GM10266 (cell line): ENCODE measurements around the gene TSHZ1.
A peak's percentile ranks its signal among the peaks of the same experiment; 100 is the strongest.

Source experiments
- DNase-seq: peaks from one replicate; pipeline ENCODE4 v3.0.0; 2012; ENCODE audit errors: extremely low spot score
- CTCF ChIP-seq: IDR thresholded peaks from 2 replicates; pipeline ENCODE4 v1.5.1; 2012; ENCODE audit warnings: mild to moderate bottlenecking, low read depth; ENCODE audit not compliant: control insufficient read depth, insufficient read depth; ENCODE audit errors: missing control alignments

Gene TSHZ1

GRCh38 chr18:75173125-75173432 is 37.5 kb upstream of the TSHZ1 start:
- peak; percentile 84 for DNase-seq
- TF ChIP-seq CTCF, result peak; percentile 37

- no peak for TF ChIP-seq CTCF
- DNase-seq, result no peak
Measured at GRCh38 chr18:75173738-75174137, 36.9 kb upstream of the TSHZ1 start.

GRCh38 chr18:75176849-75177248 is 33.7 kb upstream of the TSHZ1 start:
- TF ChIP-seq CTCF, result no peak
- no peak for DNase-seq

GRCh38 chr18:75178376-75178775 is 32.2 kb upstream of the TSHZ1 start:
- no peak for TF ChIP-seq CTCF
- DNase-seq, result no peak

GRCh38 chr18:75179819-75180600 is 30.6 kb upstream of the TSHZ1 start:
- no peak for TF ChIP-seq CTCF
- DNase-seq, result no peak

- DNase-seq, result no peak
- TF ChIP-seq CTCF, result no peak
Measured at GRCh38 chr18:75183524-75183923, 27.1 kb upstream of the TSHZ1 start.

- DNase-seq, result no peak
- no peak for TF ChIP-seq CTCF
Measured at GRCh38 chr18:75183973-75184493, 26.6 kb upstream of the TSHZ1 start.
